Stimulated activated CD4-positive, alpha-beta T cell treated with anti-CD3 and anti-CD28 coated beads, Interleukin-1b, Interleukin-23, amount 100 ng/mL, for 4 hours (primary cell): ENCODE results near the gene EIF4G3.
"Not testable (repeated sequence)": the region's sequence is repeated elsewhere in the genome, so short reads cannot be mapped to it uniquely, and the experiment has no call there.

ENCODE experiments used
- DNase-seq, 2 donors: peaks; one replicate each; pipeline ENCODE4 v3.0.0-alpha.2; 2020; ENCODE audit warnings: low read depth in 2 of 2

The EIF4G3 gene

GRCh38 chr1:21032741-21033140 is 144.0 kb downstream of the EIF4G3 start:
- DNase-seq, result no peak

GRCh38 chr1:21030181-21030580 is 146.5 kb downstream of the EIF4G3 start:
- no peak for DNase-seq

- DNase-seq, result no peak
Observed at GRCh38 chr1:21028520-21029145, 148.1 kb downstream of the EIF4G3 start.

- DNase-seq, result no peak
Observed at GRCh38 chr1:21027805-21028204, 148.9 kb downstream of the EIF4G3 start.

- no peak for DNase-seq
Observed at GRCh38 chr1:21024918-21025317, 151.8 kb downstream of the EIF4G3 start.

- DNase-seq, result not testable (repeated sequence)
Observed at GRCh38 chr1:21024136-21024896, 152.4 kb downstream of the EIF4G3 start.

GRCh38 chr1:21022279-21023040 is 154.2 kb downstream of the EIF4G3 start:
- DNase-seq, result no peak

GRCh38 chr1:21021311-21021710 is 155.4 kb downstream of the EIF4G3 start:
- DNase-seq, result no peak

- DNase-seq, result no peak
Observed at GRCh38 chr1:21020151-21020550, 156.5 kb downstream of the EIF4G3 start.

- no peak for DNase-seq
Observed at GRCh38 chr1:21018673-21019072, 158.0 kb downstream of the EIF4G3 start.

- DNase-seq, result no peak
Observed at GRCh38 chr1:21013510-21013909, 163.2 kb downstream of the EIF4G3 start.

- no peak for DNase-seq
Observed at GRCh38 chr1:21012937-21013336, 163.8 kb downstream of the EIF4G3 start.

- DNase-seq, result no peak
Observed at GRCh38 chr1:21007876-21008275, 168.8 kb downstream of the EIF4G3 start.

- DNase-seq, result no peak
Observed at GRCh38 chr1:21005466-21006239, 171.0 kb downstream of the EIF4G3 start.

- no peak for DNase-seq
Observed at GRCh38 chr1:21003281-21004045, 173.2 kb downstream of the EIF4G3 start.

- DNase-seq, result no peak
Observed at GRCh38 chr1:21001042-21001441, 175.7 kb downstream of the EIF4G3 start.

GRCh38 chr1:21000245-21000594 is 176.5 kb downstream of the EIF4G3 start:
- no peak for DNase-seq

GRCh38 chr1:20999525-21000244 is 177.0 kb downstream of the EIF4G3 start:
- DNase-seq, result no peak

GRCh38 chr1:20998826-20999225 is 177.9 kb downstream of the EIF4G3 start:
- no peak for DNase-seq

- DNase-seq, result no peak
Observed at GRCh38 chr1:20997602-20998224, 179.0 kb downstream of the EIF4G3 start.
